ENCODE data around the gene ARL4A. TPM values are rescaled to one million over a fixed set of nuclear protein-coding genes. Genes with fewer than 3 reads are reported as not detected.

The ARL4A gene
- total RNA-seq, 1 experiment from 2014 or later = 39.4 TPM

GRCh38 chr7:12674053-12674452 lies 13.4 kb upstream of the ARL4A start:
- no CpG with 5 or more reads among the region's 2 CpGs for WGBS (ENCODE audit: extremely low coverage, insufficient read length, low lambda C conversion rate)
- no peaks in the 10 kb centered on the region for H3K4me1 ChIP-seq (ENCODE audit: insufficient read depth, low read length)
- Mint-ChIP-seq H3K4me1 (no peaks in the 10 kb centered on the region), H3K9me3 (peaks cover 3 to 14% of the 10 kb centered on the region in 2 experiments; a peak in 3 of 5 replicates), H3K27ac (no peak overlapping the region), H3K27me3 (ENCODE audit: low read depth) (no peaks in the 10 kb centered on the region), H3K36me3 (ENCODE audit: insufficient read depth in 1 of 3, low read depth in 3 of 3) (peaks cover 0 to 13% (median 5%) of the 10 kb centered on the region in 3 experiments; a peak in 3 of 7 replicates), H3K4me3 (no peak overlapping the region)
- H4K91ac ChIP-seq (ENCODE audit: insufficient read length, low read depth, low read length) = no peak overlapping the region
- TF ChIP-seq CTCF (conservative IDR thresholded peaks at IDR 0.05) = no peak
- H3K9me3 ChIP-seq (ENCODE audit: control insufficient read depth, low read depth, low read length) = peaks cover 7% of the 10 kb centered on the region
- no peaks in the 10 kb centered on the region for H3K79me1 ChIP-seq (ENCODE audit: insufficient read depth, low read depth, low read length, poor library complexity, severe bottlenecking)
- H4K8ac ChIP-seq (replicated peaks; ENCODE audit: insufficient read length, low read depth, low read length) = no peak overlapping the region
- no peak overlapping the region for H3K4ac ChIP-seq (ENCODE audit: low read depth, low read length)
- no peak overlapping the region for H2AK5ac ChIP-seq (ENCODE audit: insufficient read length, low read length)
- no peak overlapping the region for H4K5ac ChIP-seq (ENCODE audit: insufficient read length, low read depth, low read length)
- H3K4me2 ChIP-seq (ENCODE audit: insufficient read depth, insufficient read length, low read length) = no peak overlapping the region
- H2AFZ ChIP-seq (ENCODE audit: low read length) = no peak overlapping the region
- H2BK20ac ChIP-seq (ENCODE audit: low read depth, low read length, poor library complexity, severe bottlenecking) = no peak overlapping the region
- no peak overlapping the region for H3K27ac ChIP-seq (ENCODE audit: insufficient read length, low read depth, low read length)
- no peak overlapping the region for H3K56ac ChIP-seq (ENCODE audit: insufficient read length, low read depth, low read length)
- H4K20me1 ChIP-seq (ENCODE audit: control insufficient read depth, insufficient read depth, insufficient read length) = no peaks in the 10 kb centered on the region
- no peak overlapping the region for H3K9ac ChIP-seq (ENCODE audit: extremely low read depth, insufficient read length, low read length)
- no peak overlapping the region for H2BK5ac ChIP-seq (ENCODE audit: insufficient read length, low read length)
- H3K18ac ChIP-seq (ENCODE audit: insufficient read length, low read depth, low read length) = no peak overlapping the region
- no peak overlapping the region for H2BK15ac ChIP-seq (ENCODE audit: low read depth, low read length)
- H3K79me2 ChIP-seq (ENCODE audit: insufficient read depth, low read length) = no peaks in the 10 kb centered on the region
- no peak overlapping the region for H3K23ac ChIP-seq (ENCODE audit: insufficient read length, low read depth, low read length)
- no peaks in the 10 kb centered on the region for H3K23me2 ChIP-seq (ENCODE audit: insufficient read length, low read depth, low read length, poor library complexity, severe bottlenecking)
- no peak overlapping the region for H2BK120ac ChIP-seq (ENCODE audit: low read depth, low read length, poor library complexity, severe bottlenecking)
- no peaks in the 10 kb centered on the region for H3K27me3 ChIP-seq (ENCODE audit: insufficient read depth, low read length)
- H3T11ph ChIP-seq (ENCODE audit: low read length) = no peak overlapping the region
- H3K14ac ChIP-seq (ENCODE audit: insufficient read depth, low read length) = no peak overlapping the region
- H2BK12ac ChIP-seq (ENCODE audit: insufficient read length, low read depth, low read length) = no peak overlapping the region
- no peak for DNase-seq

All from H9 (cell line).